ENCODE results near the gene GLDN. TPM values are rescaled to one million over a fixed set of nuclear protein-coding genes. Genes with fewer than 3 reads are reported as not detected.
A peak's percentile ranks its signal among the peaks of the same experiment; 100 is the strongest.

Gene GLDN
- total RNA-seq, 2 donors from 2014 or later: 1.9 to 9.4 TPM

DNA sequence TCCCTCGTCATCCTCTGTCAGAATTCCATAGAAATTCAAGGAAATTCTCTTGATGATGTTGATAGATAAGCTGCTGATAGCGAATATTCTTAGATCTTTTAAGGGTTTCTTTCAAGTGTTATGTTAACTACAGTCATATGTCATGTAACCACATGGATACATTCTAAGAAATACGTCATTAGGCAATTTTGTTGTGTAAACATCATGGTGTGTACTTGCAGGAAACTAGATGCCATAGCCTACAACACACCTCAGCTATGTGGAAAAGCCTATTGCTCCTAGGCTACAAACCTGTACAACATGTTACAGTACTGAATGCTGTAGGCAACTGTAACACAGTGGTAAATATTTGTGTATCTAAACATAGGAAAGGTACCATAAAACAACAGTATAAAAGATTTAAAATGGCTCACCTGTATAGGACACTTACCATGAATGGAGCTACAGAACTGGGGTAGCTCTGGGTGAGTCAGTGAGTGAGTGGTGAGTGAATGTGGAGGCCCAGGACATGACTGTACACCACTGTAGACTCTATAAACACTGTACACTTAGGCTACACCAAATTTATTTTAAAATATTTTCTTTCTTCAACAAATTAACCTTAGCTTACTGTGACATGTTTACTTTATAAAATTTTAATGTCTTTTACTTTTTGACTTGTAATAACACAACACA, 34.6 kb downstream of the GLDN start:
- no peak overlapping the region for H3K27ac ChIP-seq
- H3K36me3 ChIP-seq: no peaks in the 10 kb centered on the region
- H3K9me3 ChIP-seq: no peaks in the 10 kb centered on the region
- no peaks in the 10 kb centered on the region for H3K27me3 ChIP-seq
- H3K4me3 ChIP-seq: no peak overlapping the region
- peaks cover 0 to 8% of the 10 kb centered on the region in 2 donors for H3K4me1 ChIP-seq
- DNase-seq (ENCODE audit: low spot score): no peak
- TF ChIP-seq, protein P1, sequence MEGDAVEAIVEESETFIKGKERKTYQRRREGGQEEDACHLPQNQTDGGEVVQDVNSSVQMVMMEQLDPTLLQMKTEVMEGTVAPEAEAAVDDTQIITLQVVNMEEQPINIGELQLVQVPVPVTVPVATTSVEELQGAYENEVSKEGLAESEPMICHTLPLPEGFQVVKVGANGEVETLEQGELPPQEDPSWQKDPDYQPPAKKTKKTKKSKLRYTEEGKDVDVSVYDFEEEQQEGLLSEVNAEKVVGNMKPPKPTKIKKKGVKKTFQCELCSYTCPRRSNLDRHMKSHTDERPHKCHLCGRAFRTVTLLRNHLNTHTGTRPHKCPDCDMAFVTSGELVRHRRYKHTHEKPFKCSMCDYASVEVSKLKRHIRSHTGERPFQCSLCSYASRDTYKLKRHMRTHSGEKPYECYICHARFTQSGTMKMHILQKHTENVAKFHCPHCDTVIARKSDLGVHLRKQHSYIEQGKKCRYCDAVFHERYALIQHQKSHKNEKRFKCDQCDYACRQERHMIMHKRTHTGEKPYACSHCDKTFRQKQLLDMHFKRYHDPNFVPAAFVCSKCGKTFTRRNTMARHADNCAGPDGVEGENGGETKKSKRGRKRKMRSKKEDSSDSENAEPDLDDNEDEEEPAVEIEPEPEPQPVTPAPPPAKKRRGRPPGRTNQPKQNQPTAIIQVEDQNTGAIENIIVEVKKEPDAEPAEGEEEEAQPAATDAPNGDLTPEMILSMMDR (IDR thresholded peaks at IDR 0.05): no peak

DNA sequence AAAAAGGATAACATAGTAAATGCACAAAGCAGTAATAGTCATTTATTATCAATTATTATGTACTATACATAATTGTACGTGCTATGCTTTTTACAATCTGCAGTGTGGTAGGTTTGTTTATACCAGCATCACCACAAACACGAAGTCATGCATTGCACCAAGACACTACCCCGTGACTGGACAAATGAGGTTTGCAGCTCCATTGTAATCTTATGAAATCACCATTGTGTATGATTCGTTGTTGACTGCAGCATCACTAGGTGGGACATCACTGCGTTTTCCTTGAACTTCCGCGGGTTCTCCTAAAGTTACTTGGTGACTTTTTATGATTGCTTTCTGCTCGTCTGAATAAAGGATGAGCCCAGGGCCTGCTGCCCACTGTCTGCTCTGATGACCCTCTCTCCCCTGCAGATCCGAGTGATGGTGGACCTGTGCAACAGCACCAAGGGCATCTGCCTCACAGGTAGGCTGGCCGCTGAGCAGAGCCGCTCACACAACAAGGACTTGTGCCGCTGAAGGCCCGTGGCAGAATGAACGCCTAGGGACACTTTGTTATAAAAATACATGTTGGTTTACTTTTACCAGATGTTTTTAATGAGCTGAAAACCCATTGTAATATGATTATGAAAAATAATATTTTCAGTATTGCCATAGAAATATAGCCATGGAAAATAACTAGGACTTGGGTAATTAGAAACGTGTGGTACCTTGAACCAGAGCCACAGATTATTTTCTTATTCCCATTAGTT, 35.8 kb downstream of the GLDN start:
- no peaks in the 10 kb centered on the region for H3K36me3 ChIP-seq
- TF ChIP-seq, protein P1 (IDR thresholded peaks at IDR 0.05): no peak
- H3K9me3 ChIP-seq: no peaks in the 10 kb centered on the region
- no peak overlapping the region for H3K4me3 ChIP-seq
- H3K27me3 ChIP-seq: no peaks in the 10 kb centered on the region
- DNase-seq (ENCODE audit: low spot score): no peak
- peaks cover 0 to 12% of the 10 kb centered on the region in 2 donors for H3K4me1 ChIP-seq
- H3K27ac ChIP-seq: no peak overlapping the region

DNA sequence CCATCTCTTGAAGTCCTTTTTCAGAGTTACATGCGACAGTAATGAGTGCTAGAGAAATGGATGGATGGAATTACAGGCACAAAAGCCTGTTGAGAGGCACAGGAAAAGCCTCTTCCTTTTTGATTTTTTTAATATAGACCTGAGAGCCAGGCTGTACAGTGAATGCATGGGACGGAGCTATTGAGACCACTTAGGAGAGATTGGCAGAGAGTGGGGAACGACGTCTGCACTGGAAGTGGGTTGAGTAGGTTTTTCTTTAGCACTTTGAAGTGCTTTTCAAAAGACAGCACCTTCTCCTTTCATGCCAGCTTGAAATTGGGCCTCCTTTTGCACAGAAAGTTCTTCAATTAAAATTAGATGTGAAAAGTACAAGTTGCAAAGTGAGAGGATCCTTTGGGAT, 37.0 kb downstream of the GLDN start:
- Histone ChIP-seq H3K4me1 (peaks cover 0 to 12% of the 10 kb centered on the region in 2 donors), H3K27me3 (no peaks in the 10 kb centered on the region), H3K36me3 (no peaks in the 10 kb centered on the region), H3K27ac (no peak overlapping the region), H3K9me3 (no peaks in the 10 kb centered on the region), H3K4me3 (no peak overlapping the region)
- TF ChIP-seq, protein P1 (IDR thresholded peaks at IDR 0.05): no peak
- no peak for DNase-seq (ENCODE audit: low spot score)

DNA sequence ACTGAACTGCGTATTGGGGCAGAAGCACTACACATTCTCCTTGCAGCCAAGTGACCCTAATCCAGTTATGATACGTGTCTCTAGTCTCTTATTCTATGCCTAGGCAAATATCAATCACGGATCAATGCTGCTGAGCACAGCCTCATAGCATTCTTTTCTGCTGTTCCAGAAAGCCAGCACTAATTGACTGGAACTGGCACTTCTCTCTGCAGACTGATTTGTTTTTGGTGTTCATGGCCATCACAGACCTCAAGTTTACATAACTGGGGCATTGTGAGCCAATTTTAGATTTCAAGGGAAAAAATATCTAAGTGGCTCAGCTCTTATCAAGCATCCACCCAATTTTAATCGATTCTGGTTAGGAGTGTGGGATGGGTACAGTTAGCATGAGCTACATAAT, 37.9 kb downstream of the GLDN start:
- Histone ChIP-seq H3K4me1 (peaks cover 0 to 12% of the 10 kb centered on the region in 2 donors), H3K4me3 (no peak overlapping the region), H3K9me3 (no peaks in the 10 kb centered on the region), H3K27me3 (no peaks in the 10 kb centered on the region), H3K36me3 (no peaks in the 10 kb centered on the region), H3K27ac (no peak overlapping the region)
- DNase-seq (ENCODE audit: low spot score): no peak
- TF ChIP-seq, protein P1 (IDR thresholded peaks at IDR 0.05): no peak

DNA sequence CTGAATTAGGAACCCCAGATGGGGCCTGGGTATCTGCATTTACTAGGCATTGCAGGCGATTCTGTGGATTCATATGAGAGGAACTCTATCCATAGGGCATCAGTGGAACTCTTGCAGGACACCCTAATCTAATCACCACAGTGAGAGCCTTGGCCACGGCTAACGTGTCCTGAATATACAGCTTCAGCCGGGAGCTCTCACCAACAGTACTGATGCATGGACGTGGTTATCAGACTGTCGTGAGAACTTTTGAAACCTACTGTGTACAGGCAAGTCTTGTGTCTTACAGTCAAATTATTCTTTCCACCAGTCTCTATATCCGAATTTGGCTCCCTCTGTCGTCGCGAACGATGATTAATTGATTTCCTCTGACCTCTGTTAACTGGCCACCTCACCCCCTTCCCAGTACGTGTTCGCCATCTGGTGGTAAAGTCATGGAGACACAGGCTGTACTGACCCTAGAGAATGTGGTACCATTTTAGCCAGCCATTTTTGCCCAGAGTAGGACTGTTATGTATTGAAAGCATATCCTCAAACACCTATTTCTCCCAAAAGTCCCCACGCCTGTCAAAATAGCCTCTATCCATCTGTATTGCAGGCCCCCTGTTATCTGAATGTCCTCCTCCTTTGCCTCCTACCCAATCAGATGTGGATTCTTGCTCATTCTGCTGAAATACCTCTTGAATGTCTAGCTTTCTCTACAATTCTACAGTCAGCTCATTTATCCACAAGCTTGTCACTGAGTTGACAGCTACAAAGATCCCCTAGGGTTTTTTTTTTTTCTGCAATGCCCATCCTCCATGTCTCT, 39.7 kb downstream of the GLDN start:
- no peaks in the 10 kb centered on the region for H3K9me3 ChIP-seq
- H3K4me3 ChIP-seq: no peak overlapping the region
- H3K27ac ChIP-seq: no peak overlapping the region
- H3K27me3 ChIP-seq: no peaks in the 10 kb centered on the region
- peak; percentile 78 for DNase-seq (ENCODE audit: low spot score)
- H3K36me3 ChIP-seq: no peaks in the 10 kb centered on the region
- TF ChIP-seq, protein P1 (IDR thresholded peaks at IDR 0.05): peak; percentile 91 to 95
- peaks cover 0 to 12% of the 10 kb centered on the region in 2 donors for H3K4me1 ChIP-seq

Measured in right atrium auricular region (tissue), 2 donors.